LNCaP clone FGC (cell line): ENCODE measurements around the gene WNT6.

ENCODE experiments used
- DNase-seq: peaks from one replicate; pipeline ENCODE4 v3.0.0-alpha.2; 2011; ENCODE audit warnings: low read depth
- H3K4me3 ChIP-seq: 2 replicates; pipeline ENCODE4 v1.5.1; 2011; ENCODE audit warnings: mild to moderate bottlenecking, low read depth, low read length, control low read depth
- CTCF ChIP-seq: IDR thresholded peaks from 2 replicates; pipeline ENCODE4 v1.5.1; 2012; ENCODE audit warnings: mild to moderate bottlenecking; ENCODE audit not compliant: control insufficient read depth, insufficient read depth; ENCODE audit errors: extremely low read depth

WNT6 gene

GRCh38 chr2:218814540-218815243, 44.9 kb upstream of the WNT6 start:
- no peak overlapping the region for H3K4me3 ChIP-seq
- DNase-seq = no peak
- TF ChIP-seq CTCF = no peak

DNA sequence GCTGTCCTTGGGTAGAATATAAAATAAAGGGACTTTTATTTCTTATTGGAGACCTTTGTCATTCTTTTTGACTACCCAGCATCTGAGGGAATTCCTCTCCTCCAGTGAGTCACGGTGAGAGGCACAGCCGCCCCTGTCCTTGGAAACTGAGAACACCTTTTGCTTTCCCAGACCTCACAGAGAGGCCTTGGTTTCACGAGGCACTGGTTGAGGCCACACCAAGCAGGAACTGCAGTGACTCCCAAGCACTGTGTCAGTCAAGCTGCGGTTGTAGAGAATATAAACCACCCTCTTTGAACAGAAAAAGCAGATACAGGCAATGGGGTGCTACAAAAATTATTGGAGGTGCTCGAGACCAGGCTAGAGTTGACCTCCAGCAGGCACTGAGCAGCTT, 44.4 kb upstream of the WNT6 start:
- TF ChIP-seq CTCF = no peak
- DNase-seq = no peak
- no peak overlapping the region for H3K4me3 ChIP-seq

GRCh38 chr2:218815649-218816048, 44.0 kb upstream of the WNT6 start:
- DNase-seq = no peak
- H3K4me3 ChIP-seq = no peak overlapping the region
- no peak for TF ChIP-seq CTCF

DNA sequence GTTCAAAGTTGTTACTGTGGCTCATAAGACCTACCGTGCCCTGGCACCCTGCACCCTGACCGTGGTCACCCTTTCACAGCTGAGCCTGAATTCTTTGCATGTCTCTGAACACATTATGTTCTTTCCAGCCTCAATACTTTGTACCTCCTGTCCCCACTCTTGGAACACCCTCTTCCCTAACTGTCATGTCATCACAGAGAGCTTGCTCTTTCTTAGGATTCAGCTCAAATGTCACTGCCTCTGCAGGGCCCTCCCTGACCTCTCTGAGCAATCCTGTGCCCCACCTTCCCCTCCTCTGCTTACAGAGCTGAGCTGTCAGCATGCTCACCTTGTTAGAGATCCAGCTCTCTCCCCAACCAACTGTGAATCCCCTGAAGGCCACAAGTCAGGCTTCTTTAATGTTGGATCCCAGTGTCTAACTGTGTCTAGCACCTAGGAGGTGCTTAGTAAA, 43.0 kb upstream of the WNT6 start:
- H3K4me3 ChIP-seq = no peak overlapping the region
- TF ChIP-seq CTCF = no peak
- no peak for DNase-seq

DNA sequence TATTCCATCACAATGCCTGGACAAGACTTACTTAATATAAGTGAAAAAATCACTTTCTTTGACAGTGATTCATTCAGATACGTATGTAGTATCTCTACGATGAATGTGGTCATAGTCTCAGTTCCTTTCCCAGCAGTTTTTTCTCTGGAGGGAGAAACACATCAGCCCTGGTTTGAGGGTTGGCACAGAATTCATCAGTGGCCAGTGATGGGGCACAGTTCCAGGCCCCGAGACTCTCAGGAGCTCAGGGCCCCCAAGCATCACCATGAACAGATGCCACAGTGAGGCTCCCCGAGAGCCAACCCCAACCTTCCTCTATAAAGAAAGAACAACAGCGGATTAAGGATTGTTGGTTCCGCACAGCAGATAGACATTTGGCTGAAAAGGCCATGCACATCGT, 40.5 kb upstream of the WNT6 start:
- DNase-seq = no peak
- no peak for TF ChIP-seq CTCF
- H3K4me3 ChIP-seq = no peak overlapping the region

DNA sequence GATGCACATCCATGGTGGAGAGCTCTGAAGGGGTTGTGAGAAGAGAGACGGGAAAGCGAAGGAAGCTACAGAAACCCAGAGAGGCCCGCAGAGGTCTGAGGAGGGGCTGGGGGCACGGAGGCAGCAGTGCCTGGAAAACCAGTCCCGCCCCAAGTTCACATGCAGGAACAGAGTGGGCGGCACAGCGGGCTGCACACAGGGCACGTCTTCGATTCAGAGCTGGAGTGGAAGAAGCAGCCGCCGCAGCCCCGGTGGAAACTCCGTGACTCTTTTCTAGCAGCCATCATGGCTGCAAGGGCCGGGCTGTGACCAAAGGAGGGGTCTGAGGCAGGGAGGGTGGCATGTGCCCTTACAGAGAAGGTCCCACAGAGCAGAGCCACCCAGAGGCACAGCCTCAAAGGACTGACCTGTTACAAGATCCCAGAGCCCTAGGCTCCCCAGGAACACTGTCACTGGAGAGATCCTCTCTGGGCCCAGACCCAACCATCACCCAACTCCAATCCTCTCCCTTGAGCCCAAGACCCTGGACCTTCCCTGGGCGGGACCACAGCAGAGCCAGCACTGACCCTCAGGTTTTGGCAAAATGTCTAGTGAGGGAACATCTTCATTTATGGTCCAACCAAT, 38.7 kb upstream of the WNT6 start:
- TF ChIP-seq CTCF = no peak
- no peak overlapping the region for H3K4me3 ChIP-seq
- no peak for DNase-seq
